OCI-M2 (cell line): ENCODE measurements around the gene RBM20.
A peak's percentile ranks its signal among the peaks of the same experiment; 100 is the strongest.
"Not testable (repeated sequence)": the region's sequence is repeated elsewhere in the genome, so short reads cannot be mapped to it uniquely, and the experiment has no call there.

Experiments
- DNase-seq: peaks from one replicate; lab custom pipeline; 2025; ENCODE audit not compliant: unreplicated experiment; lab: John Stamatoyannopoulos, UW

RBM20 gene

DNA sequence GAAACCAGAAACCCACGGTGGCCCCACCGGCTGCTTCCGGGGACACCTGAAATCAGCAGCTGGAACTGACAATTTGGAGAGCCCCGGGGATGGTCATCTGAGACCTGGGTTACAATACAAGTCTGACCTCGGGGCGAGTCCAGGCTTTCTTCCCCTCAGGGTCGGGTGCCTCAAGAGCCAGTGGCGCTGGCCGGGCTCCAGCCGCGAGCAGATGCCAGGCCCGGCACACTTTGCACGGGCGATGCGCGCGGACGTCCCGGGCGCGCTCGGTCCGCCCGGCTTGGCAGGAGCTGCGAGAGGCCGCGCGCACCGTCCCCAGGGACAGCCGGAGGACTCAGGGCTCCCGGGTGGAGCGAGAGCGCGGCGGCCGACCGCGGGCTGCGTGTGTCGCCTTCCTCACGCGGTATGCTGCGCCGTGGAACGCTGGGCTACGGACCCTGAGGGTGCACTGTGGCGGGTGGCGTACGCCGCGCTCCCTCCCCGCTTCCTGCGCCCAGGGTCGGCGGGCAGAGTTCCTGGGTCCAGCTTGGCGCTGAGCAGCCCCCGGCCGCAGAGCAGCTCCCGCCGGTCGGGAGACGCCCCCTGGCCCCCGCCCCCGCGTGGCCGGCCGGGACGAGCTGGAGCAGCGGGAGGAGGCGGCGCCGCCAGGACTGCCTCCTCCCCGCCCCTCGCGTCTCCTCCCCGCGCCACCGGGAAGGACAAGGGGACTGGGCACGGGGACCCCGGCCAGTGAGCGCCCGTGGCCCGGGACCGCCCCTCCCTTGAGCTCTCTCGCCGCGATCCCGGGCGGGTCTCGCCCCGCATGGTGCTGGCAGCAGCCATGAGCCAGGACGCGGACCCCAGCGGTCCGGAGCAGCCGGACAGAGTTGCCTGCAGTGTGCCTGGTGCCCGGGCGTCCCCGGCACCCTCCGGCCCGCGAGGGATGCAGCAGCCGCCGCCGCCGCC, at the start of gene RBM20:
TSS of gene RBM20 (plus strand) at position 684 of the 945 bp plus-strand sequence. CDS start at position 803, 119 bp downstream.
- no peak for DNase-seq

DNA sequence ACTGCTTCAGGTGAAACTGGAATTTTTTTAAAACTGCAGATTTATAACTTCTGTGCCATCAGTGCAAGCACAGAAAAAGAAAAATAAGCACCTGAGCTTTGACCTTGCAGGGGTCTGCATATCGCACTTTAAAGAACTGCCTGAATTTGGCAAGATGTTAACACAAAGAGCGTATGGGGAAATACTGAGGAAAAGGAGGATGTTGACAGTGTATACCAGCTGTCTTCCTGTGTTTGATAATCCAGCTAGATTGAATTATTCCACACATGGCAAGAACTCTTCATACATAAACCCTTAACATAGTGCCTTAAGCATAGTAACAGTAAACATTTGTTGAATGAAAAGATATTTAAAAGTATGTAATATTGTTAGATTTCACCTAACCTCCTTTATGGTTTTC, 46.7 kb upstream of the RBM20 start:
- no peak for DNase-seq

DNA sequence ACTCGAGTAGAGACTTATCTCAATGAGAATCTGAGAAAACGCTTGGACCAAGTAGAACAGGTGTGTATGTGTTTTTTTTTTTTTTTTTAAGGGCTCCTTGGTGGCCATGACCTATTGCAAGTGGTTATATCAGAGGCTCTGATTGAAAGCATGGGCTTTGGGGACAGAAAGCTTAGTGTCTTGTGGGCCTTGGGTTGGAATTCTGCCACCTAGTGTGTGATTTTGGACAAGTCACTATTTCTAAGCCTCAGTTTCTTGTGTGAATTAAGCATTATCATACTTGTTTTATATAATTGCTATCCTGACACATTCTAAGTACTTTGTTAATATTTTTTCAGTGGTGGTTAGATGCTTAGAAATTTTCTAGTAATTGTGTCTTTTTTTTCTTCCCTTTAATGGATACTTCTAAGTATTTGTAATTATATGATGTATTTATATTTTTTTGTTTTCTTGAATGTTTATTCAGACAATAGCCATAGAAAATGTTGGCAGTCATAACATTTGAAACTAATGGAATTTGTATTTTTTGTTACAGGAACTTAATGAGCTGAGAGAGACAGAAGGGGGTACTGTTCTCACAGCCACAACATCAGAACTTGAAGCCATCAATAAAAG, 43.5 kb upstream of the RBM20 start:
- DNase-seq, result no peak

DNA sequence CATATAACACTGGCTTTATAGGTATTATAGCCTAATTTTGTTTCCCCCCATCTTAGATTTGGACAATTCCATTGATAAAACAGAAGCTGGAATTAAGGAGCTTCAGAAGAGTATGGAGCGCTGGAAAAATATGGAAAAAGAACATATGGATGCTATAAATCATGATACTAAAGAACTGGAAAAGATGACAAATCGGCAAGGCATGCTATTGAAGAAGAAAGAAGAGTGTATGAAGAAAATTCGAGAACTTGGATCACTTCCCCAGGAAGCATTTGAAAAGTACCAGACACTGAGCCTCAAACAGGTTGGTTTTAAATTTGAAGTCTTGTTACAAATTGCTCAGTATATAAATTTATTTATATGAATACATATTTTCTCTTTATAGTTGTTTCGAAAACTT, 42.6 kb upstream of the RBM20 start:
- no peak for DNase-seq

DNA sequence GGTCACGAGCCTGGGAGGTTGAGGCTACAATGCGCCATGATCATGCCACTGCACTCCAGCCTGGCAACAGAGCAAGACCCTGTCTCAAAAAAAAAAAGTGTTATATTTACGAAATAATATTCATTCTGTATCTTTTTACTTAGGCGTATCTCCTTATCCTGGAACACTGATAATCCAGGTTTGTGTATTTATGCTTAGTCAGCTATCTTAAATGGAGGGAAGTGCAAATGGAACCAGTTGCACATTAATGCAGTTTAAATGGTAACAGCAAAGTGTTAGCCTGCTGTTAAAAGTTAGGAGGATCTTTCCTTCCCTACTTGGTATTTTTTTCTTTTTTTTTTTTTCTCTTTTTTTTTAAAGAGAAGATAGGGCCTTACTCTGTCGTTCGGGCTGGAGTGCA, 36.0 kb upstream of the RBM20 start:
- no peak for DNase-seq

DNA sequence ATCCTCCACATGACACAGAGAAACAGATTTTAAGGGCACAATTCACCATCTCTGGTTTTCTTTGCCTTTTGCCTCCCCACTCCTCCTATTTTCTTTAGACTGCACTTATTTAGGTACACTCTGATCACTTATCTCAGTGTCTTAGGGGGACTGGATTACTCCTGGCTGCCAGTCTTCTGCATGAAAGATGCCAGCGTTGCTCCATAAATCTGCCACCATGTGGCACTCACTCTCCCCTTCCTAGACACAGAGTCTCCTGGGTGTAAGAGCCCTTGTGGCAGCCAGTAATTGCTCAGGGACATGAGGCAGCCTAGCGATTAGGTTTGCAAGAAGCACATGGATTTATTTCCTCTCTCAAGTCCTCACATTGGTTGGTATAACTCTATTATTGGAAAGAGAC, 34.5 kb upstream of the RBM20 start:
- no peak for DNase-seq

DNA sequence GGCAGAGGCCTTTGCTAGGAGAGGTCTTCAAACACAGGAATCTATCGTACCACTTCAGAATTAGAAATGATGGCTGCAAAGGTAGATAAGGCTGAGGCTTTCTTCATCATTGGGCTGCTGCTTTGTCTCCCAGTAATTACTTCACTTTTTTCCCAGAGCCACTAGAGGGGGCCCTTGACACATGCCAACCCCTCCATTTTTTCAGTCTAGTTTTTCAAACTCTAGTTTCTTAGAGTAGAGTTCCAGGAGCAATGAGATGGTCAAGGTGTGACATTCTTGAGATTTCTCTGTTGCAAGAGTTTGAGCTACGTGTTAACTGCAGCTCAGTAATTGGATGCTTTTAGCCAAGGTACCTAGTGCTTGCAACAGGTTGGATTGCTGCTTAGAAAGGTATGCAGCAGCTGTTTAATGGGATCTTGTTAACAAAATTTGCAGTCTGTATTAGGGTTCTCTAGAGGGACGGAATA, 33.8 kb upstream of the RBM20 start:
- peak; percentile 29 for DNase-seq

DNA sequence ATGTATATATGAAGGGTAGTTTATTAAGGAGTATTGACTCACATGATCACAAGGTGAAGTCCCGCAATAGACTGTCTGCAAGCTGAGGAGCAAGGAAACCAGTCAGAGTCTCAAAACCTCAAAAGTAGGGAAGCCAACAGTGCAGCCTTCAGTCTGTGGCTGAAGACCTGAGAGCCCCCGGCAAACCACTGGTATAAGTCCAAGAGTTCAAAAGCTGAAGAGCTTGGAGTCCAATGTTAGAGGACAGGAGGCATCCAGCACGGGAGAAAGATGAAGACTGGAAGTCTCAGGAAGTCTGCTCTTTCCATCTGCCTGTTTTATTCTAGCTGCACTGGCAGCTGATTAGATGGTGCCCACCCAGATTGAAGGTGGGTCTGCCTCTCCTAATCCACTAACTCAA, 33.4 kb upstream of the RBM20 start:
- DNase-seq, result not testable (repeated sequence)

DNA sequence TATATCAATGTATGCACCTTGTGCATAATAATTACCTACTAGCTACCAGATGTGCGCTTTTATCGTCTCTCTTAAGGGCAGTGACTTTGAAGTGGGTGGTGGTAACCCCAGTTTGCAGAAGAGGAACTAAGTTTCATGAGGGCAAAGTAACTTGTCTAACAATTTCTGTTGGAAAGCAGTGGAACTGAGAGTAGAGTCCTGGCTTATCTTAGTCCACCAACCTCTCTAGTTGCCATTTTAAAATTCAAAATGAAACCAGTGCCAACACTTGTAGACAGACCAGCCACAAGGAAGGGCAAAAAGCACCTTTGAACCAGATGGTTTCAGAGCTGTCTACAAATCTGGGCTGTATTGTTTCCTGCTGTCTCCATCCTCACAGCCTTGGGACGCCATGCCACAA, 32.0 kb upstream of the RBM20 start:
- no peak for DNase-seq

DNA sequence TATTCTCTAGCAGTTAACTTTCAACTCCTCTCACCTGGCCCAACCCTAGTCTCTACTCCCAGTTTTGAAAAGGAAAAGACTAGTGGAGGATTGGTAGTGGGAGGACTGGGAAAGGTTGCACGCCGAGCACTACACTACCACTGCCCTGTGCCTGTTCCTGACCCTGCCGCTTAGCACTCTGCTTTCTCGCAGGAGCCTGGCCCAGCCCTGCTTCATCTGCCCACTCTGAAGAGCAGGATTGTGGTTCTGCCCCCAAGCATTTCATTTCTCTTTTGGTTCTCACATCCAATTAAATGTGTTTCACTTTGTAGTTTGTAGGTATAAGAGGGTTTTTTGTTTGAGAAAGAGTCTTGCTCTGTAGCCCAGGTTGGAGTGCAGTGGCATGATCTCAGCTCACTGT, 31.5 kb upstream of the RBM20 start:
- DNase-seq, result no peak

DNA sequence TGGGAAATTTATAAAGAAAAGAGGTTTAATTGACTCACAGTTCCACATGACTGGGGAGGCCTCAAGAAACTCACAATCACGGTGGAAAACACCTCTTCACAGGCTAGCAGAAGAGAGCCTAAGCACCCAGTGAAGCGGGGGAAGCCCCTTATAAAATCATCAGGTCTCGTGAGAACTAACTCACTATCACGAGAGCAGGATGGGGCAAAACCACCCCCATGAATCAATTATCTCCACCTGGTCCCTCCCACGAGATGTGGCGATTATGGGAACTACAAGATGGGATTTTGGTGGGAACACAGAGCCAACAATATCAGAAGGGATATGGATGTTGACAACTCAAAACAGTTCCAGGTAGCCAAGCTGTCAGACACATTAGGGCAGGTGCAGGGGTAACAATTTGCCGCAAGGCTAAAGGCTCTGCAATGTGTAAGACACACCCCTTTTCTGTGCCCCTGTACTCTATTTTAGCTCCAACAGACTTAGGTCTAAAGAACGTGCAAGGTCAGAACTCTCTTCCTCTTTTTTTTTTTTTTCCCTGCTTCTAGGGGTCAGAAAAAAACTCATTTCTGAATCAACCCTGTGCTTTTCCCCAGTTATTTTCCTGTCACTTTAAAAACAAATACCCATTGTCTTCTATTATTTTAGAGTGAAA, 30.7 kb upstream of the RBM20 start:
- no peak for DNase-seq

DNA sequence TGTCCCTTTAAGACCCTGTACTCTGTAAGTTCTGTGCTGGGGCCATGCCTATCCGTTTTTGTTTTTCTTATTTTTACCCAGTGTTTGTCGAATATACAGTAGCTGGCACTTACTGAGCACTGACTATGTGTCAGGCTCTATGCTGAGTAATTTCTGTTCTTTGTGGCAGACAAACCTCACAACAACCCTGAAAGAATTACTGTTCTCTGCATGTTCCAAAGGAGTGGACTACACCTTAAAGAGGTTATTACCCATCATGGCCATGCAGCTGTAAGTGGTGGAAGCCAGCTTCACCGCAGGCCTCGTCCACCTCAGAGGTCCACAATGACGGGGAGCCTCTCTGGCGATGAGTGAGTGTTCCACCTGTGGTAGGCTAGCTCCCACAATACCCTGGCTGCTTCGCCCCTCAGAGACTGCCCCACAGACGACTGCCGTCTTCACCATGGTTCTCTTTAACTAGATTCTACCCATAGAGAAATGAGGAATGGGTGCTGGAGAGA, 30.1 kb upstream of the RBM20 start:
- no peak for DNase-seq

DNA sequence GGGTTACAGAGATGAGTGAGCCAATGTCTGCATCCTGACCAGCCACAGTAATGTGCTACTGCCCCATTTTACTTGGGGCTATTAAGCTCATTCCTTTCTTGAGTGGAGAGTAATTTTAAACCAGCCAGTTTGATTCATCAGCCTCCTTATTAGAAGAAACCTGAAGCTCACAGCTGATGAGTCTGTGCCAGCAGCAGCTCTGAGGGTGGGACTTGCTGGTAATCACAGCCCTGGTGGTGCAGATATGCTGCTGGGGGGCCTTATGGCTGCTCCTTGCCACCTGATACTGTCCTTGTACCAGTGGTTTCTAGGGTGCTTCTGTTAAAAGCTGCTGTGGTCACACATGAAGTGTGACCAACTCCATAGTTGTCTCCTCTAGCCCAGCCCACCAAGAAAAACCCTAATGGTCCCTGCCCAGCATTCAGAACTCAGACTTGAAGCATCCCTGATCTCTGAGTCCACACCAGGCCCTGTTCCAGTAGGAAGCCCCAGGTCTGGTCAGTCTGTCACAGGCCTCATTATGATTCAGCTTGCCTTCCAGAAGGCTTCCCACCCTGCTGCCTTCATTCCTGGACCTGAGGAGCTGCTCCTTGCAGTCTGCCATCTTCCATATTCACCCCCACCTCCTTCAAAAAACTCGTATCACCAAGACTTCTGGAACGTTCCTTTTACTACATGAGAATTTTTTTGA, 28.9 kb upstream of the RBM20 start:
- DNase-seq, result no peak

DNA sequence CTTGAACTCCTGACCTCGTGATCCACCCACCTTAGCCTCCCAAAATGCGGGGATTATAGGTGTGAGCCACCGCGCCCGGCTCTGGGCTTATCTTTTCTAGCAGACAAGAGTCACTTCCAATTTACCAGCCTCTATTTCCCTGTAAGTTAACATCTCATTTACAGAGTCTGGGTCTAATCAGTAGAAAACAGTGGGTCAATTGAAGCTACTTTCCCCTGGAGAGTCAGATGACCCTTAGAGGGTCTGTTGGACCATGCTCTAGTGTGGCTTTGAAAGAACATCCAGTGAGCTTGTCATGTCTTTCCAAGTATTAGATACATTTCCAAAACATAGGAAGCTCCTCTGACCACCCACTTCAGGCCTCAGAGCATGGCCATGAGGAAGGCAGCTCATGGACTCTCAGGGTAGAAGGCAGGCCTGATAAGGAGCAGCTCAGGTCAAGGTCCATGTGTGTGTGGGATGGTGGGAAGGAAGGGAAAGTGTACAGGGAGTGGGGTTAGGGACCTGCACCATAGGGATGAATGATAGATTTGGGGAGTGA, 27.6 kb upstream of the RBM20 start:
- DNase-seq, result no peak

DNA sequence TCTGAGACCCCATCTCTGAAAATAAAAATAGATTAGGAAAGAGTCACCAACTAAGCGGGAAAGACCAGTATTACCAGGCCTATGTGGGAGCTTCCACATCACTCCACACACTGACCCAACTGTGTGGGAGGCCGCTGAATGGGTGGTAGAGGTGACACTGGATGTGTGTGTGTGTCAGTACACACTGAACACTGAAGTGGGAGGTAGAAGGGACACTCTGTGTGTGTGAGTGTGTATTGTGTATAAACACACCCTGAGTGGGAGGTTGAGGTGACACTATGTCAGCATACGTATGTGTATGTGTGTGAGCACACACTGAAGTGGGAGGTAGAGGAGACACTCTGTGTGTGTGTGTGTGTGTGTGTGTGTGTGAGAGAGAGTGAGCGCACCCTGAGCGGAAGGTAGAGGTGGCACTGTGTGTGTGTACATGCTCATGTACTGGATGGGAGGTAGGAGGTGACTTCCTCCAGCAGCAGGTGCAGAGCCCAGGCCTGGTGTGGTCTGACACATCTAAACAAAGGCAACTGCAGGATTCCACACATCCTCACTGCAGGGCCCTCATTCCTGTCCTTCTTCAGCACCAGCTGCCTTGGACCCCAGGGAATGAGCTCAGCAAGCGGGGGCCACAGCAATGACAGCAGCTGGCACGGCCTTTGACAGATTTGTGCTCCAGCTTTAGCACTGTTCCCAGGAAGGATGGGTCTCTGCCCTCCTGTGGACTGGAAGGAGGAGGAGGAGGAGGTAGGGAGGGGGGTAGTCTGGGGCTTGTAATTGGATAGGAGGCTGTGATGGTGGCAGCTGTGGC, 26.5 kb upstream of the RBM20 start:
- DNase-seq, result no peak

DNA sequence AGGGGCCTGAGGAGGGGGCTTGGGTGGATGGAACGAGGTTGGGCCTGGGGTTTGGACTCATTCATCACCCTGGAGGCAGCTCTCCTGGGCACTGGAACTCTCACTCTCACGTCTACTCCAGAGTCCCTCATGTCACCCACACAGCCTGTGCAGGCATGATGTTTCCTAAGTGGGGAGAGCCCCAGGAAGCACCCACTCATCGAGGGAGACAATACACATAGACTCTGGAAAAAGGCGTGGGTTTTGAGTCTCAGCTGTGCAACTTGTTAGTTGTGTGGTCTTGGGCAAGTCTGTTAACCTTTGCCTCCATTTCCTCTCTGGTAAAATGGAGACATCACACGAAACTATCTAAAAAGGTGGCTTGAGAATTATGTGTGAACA, 25.9 kb upstream of the RBM20 start:
- no peak for DNase-seq

DNA sequence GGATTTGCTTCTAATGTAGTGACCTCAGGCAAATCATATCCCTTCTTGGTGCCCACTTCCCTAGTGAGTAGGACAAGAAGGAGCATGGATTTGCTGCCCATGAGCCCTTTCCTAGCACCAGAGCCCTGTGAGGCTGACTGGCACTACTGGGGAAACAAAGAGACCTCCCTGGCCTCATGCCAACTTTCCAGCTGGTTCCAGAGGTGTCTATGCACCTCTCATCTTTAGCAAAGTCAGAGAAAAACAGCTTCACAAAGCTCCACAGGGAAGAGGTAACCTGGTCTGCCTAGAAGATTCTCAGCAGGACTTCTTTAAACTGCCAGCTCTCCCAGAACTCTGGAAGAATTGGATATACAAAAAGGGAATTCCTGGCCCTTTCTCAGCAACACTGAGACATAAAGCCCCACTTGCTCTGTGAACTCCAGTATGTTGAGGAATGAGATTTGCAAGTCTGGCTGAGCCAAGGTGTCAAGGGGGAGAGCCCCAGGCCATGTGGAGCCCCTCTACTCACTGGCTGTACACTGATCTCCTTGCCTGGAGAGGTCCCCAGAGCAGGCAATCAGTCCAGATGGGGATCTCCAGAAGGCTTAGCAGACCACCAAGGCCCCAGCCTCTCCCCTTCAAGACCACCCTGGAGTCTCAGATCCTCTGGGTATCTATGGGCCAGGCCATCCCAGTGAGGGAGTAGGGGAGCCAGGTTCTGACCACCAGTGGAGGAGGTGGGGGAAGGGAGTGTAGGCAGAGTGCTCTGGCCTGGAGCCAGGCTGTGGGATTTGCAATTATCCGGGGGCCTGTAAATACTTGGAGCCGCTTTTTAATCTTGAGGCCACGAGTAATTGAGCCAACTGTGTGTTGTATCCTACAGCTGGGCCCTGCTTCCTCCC, 24.4 kb upstream of the RBM20 start:
- no peak for DNase-seq

DNA sequence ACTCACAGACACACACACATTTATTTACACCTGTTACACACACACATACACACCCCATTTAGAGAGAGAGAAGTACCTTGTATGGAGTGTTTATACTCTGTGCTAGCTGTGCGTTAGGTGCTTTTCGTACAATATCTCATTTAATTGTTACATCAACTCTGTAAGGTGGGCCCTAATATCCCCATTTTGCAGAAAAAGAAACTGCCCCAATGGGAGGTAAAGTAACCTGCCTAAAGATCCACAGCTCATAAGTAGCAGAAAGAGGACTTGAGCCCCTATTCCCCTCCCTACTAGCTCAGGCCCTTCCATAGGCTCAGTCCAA, 23.8 kb upstream of the RBM20 start:
- no peak for DNase-seq

DNA sequence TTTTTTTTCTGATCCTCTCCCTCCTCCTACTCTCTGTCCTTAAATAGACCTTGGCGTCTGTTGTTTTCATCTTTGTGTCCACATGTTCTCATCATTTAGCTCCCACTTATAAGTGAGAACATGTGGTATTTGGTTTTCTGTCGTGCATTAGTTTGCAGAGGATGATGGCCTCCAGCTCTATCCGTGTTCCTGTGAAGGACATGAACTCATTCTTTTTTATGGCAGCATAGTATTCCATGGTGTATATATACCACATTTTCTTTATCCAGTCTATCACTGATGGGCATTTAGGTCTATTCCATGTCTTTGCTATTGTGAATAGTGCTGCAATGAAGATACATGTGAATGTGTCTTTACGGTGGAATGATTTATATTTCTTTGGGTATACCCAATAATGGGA, 20.8 kb upstream of the RBM20 start:
- not testable (repeated sequence) for DNase-seq
